Activated CD8-positive, alpha-beta T cell treated with anti-CD3 and anti-CD28 coated beads for 36 hours (primary cell): Measurements from ENCODE around the gene KIAA2012. TPM values are rescaled to one million over a fixed set of nuclear protein-coding genes. Genes with fewer than 3 reads are reported as not detected.

Experiments
- ATAC-seq: fragments of 200-7000 bp; cut with Tn5 transposase; one replicate; pipeline ENCODE4 v1.10.0; 2021; ENCODE audit warnings: mild to moderate bottlenecking, moderate library complexity
- CTCF ChIA-PET: fragments of 350-600 bp; sonication (Branson Sonifier 250); formaldehyde crosslinking; loops from one replicate; lab custom pipeline; 2021; ENCODE audit warnings: antibody characterized with exemption; lab: Charles Lee
- POLR2A ChIA-PET: fragments of 350-600 bp; sonication (Branson Sonifier 250); formaldehyde crosslinking; loops from one replicate; lab custom pipeline; 2021; ENCODE audit warnings: antibody characterized with exemption; lab: Charles Lee
- DNase-seq: peaks from one replicate; pipeline ENCODE4 v3.0.0-alpha.2; 2020
- H3K27ac Mint-ChIP-seq: one replicate; pipeline ENCODE4 v1.8.0; 2021; ENCODE audit warnings: mild to moderate bottlenecking, mixed read lengths
- H3K27me3 Mint-ChIP-seq: one replicate; pipeline ENCODE4 v1.8.0; 2021; ENCODE audit warnings: mixed read lengths
- H3K36me3 Mint-ChIP-seq: one replicate; pipeline ENCODE4 v1.8.0; 2021; ENCODE audit warnings: low read depth, mixed read lengths
- H3K4me1 Mint-ChIP-seq: one replicate; pipeline ENCODE4 v1.8.0; 2021; ENCODE audit warnings: low read depth, mixed read lengths
- H3K4me3 Mint-ChIP-seq: one replicate; pipeline ENCODE4 v1.8.0; 2021; ENCODE audit warnings: mild to moderate bottlenecking, moderate library complexity, mixed read lengths
- H3K9me3 Mint-ChIP-seq: one replicate; pipeline ENCODE4 v1.8.0; 2021; ENCODE audit warnings: mixed read lengths
- intact Hi-C: fragments of 100-400 bp; cut with micrococcal nuclease; formaldehyde crosslinking; loops from one replicate; pipeline ENCODE4 v1.10.0; 2022
- total RNA-seq, 2 experiments: library from RNA; stranded (reverse); gene quantifications; one replicate each; pipeline ENCODE4 v1.2.3, GENCODE V29; 2021
- TF ChIP-seq, protein P1 (sequence below): fragments of 200-600 bp; IDR thresholded peaks from one replicate; pipeline ENCODE4 v1.8.0; 2022; ENCODE audit warnings: antibody characterized with exemption, mild to moderate bottlenecking

The KIAA2012 gene
- total RNA-seq, 2 experiments from 2014 or later, result not detected

- TF ChIP-seq, protein P1, sequence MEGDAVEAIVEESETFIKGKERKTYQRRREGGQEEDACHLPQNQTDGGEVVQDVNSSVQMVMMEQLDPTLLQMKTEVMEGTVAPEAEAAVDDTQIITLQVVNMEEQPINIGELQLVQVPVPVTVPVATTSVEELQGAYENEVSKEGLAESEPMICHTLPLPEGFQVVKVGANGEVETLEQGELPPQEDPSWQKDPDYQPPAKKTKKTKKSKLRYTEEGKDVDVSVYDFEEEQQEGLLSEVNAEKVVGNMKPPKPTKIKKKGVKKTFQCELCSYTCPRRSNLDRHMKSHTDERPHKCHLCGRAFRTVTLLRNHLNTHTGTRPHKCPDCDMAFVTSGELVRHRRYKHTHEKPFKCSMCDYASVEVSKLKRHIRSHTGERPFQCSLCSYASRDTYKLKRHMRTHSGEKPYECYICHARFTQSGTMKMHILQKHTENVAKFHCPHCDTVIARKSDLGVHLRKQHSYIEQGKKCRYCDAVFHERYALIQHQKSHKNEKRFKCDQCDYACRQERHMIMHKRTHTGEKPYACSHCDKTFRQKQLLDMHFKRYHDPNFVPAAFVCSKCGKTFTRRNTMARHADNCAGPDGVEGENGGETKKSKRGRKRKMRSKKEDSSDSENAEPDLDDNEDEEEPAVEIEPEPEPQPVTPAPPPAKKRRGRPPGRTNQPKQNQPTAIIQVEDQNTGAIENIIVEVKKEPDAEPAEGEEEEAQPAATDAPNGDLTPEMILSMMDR, result no peak
- Mint-ChIP-seq H3K4me3 (no peak overlapping the region), H3K27ac (no peak overlapping the region), H3K4me1 (peaks cover 2% of the 10 kb centered on the region), H3K27me3 (no peaks in the 10 kb centered on the region), H3K36me3 (no peaks in the 10 kb centered on the region), H3K9me3 (no peaks in the 10 kb centered on the region)
- ChIA-PET POLR2A (no interaction called here), CTCF (interaction anchor here (1.3 kb wide), 1 partner anchor 32 kb away, joined by 3 read pairs; no protein-coding TSS in a partner anchor)
- DNase-seq (no peak), ATAC-seq (no peak)
- intact Hi-C loops, result no loop called here
Measured at GRCh38 chr2:202065876-202066275, 7.2 kb upstream of the KIAA2012 start.

DNA sequence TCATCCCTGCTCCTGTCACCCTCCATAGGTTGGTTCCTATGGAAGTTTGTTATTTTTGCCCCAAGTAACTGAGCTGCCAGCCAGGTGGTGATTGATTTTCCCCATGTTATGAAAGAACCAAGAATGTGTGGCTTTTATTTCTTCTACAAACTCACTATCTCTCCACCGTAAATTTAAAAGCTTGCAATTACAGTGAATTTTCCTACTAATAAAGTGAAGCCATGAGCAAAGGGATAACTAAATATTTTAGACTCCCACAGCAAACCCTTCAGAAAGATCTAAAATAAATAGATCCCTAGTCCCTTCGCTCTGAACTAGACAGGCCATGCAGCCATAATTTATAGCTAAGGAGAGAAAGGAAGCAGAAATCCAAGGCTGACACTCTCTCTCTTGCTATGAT, 6.2 kb upstream of the KIAA2012 start:
- ATAC-seq (no peak), DNase-seq (no peak)
- Mint-ChIP-seq H3K4me3 (no peak overlapping the region), H3K27ac (no peak overlapping the region), H3K4me1 (peaks cover 6% of the 10 kb centered on the region), H3K9me3 (no peaks in the 10 kb centered on the region), H3K36me3 (no peaks in the 10 kb centered on the region), H3K27me3 (no peaks in the 10 kb centered on the region)
- POLR2A ChIA-PET, result no interaction called here
- CTCF ChIA-PET, result no interaction called here
- intact Hi-C loops, result no loop called here
- TF ChIP-seq, protein P1, result no peak

- H3K4me3 Mint-ChIP-seq, result no peak overlapping the region
- no peak for DNase-seq
- ATAC-seq, result no peak
- H3K9me3 Mint-ChIP-seq, result no peaks in the 10 kb centered on the region
- H3K4me1 Mint-ChIP-seq, result peaks cover 6% of the 10 kb centered on the region
- intact Hi-C loops, result no loop called here
- no peaks in the 10 kb centered on the region for H3K36me3 Mint-ChIP-seq
- ChIA-PET POLR2A (no interaction called here), CTCF (no interaction called here)
- H3K27ac Mint-ChIP-seq, result no peak overlapping the region
- TF ChIP-seq, protein P1, result no peak
- H3K27me3 Mint-ChIP-seq, result no peaks in the 10 kb centered on the region
Measured at GRCh38 chr2:202067589-202067988, 5.5 kb upstream of the KIAA2012 start.

DNA sequence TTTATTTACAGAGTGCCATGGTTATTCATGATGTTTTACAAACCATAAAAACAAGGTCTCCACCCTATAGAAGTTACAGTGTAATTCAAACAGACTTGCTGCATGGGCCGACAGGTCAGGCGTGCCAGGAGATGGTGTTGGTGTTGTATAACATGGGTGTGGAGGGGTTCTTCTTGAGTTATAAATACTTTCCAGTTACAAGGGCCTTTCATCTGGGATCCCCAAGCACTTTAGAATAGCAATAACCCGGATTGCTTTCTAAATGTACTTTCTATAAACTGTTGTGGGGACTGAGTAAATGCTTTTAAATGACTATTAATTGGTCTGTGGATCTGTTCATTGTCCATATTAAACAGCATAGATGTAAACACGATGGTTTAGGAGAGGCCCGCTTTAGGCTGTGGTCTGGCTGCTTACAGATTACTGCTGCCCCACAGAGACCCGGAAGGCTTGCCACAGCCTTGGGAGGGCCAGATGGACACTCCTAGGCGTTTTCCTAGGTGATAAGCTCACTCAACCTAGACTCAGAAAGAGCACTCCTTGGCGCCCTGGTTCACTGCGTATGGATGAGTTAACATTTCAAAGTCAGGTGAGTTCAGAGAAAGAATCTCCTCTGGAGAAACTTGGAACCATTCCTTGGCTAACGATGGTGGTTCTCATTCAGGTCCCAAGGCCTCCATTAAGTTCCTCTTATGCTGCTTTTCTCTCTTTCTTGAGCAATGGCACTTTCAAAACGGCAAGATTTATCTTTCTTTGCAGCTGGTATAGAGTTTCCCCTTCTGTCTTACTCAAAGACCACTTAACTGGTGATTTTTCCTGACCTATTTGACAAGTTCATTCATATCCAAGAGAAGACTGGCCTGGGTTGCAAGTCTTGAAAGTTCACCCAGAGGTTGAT, 3.6 kb upstream of the KIAA2012 start:
- H3K4me1 Mint-ChIP-seq, result peaks cover 4% of the 10 kb centered on the region
- no peak overlapping the region for H3K27ac Mint-ChIP-seq
- CTCF ChIA-PET, result no interaction called here
- no peak overlapping the region for H3K4me3 Mint-ChIP-seq
- TF ChIP-seq, protein P1, result no peak
- H3K36me3 Mint-ChIP-seq, result no peaks in the 10 kb centered on the region
- intact Hi-C loops, result no loop called here
- H3K27me3 Mint-ChIP-seq, result no peaks in the 10 kb centered on the region
- POLR2A ChIA-PET, result no interaction called here
- H3K9me3 Mint-ChIP-seq, result no peaks in the 10 kb centered on the region
- no peak for ATAC-seq
- no peak for DNase-seq

DNA sequence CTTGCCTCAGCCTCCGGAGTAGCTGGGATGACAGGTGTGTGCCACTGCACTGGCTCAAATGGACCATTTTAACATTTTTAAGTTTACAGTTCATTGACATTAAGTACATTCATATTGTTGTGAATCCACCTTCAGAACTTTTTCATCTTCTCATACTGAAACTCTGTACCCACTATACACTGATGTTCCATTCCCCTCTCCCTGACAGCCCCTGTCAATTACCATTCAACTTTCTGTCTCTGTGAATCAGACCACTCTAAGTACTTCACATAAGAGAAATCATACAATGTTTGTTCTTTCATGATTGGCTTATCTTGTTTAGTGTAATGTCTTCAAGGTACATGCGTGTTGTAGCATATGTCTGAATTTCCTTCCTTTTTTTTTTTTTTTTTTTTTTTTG, 1.9 kb upstream of the KIAA2012 start:
- POLR2A ChIA-PET, result no interaction called here
- no peak overlapping the region for H3K4me3 Mint-ChIP-seq
- intact Hi-C loops, result no loop called here
- no peaks in the 10 kb centered on the region for H3K36me3 Mint-ChIP-seq
- H3K4me1 Mint-ChIP-seq, result peaks cover 4% of the 10 kb centered on the region
- H3K9me3 Mint-ChIP-seq, result no peaks in the 10 kb centered on the region
- peak; percentile 53 for ATAC-seq
- CTCF ChIA-PET, result no interaction called here
- TF ChIP-seq, protein P1, result no peak
- H3K27ac Mint-ChIP-seq, result no peak overlapping the region
- no peaks in the 10 kb centered on the region for H3K27me3 Mint-ChIP-seq
- no peak for DNase-seq
